K562 (cell line): Measurements from ENCODE around the gene LGI4. TPM values are rescaled to one million over a fixed set of nuclear protein-coding genes. Genes with fewer than 3 reads are reported as not detected.

Experiments used
- ATAC-seq: fragments of 200-7000 bp; cut with Tn5 transposase; 3 replicates; pipeline ENCODE4 v1.9.1; 2020; ENCODE audit warnings: moderate library complexity
- BruUV-seq: library from RNA; stranded (reverse); fragments of 400-500 nt; replicated peaks from 2 replicates; lab custom pipeline; 2021; lab: Mats Ljungman, UMichigan
- CTCF ChIA-PET: fragments of 300-600 bp; formaldehyde crosslinking; extraction: SDS; loops from one replicate; lab custom pipeline; 2021; ENCODE audit warnings: low intra/inter-chr PET ratio; lab: Yijun Ruan, JAX
- POLR2A ChIA-PET: fragments of 300-600, 350-650 bp; sonication (Branson Sonifier 250); formaldehyde crosslinking; extraction: SDS; loops from one replicate; lab custom pipeline; 2021; ENCODE audit warnings: antibody characterized with exemption, inconsistent platforms; lab: Yijun Ruan, JAX
- DNase-seq, 4 experiments: peaks; one replicate each; pipeline versions ENCODE4 v3.0.0 to v3.0.0-alpha.2; 2011 to 2018; ENCODE audit warnings: low spot score in 3 of 4, mixed read lengths in 3 of 4; ENCODE audit errors: extremely low read depth in 1 of 4
- FAIRE-seq: peaks from 2 replicates; lab custom pipeline; 2011; peaks lifted over from hg19 to GRCh38; lab: Jason Lieb, UNC
- H2AFZ ChIP-seq: 2 replicates; pipeline ENCODE4 v1.6.0; 2011; ENCODE audit warnings: low read depth, low read length, control low read depth, inconsistent platforms
- H3K27ac ChIP-seq: fragments of 200-600 bp; 3 replicates; pipeline ENCODE4 v1.8.0; 2011; ENCODE audit warnings: low read depth, mild to moderate bottlenecking, control low read depth, inconsistent platforms, low read length, moderate library complexity, mixed read lengths; ENCODE audit errors: extremely low read depth
- H3K27me3 ChIP-seq, 2 experiments: fragments of 300-600 bp in 1 of 2; 2 replicates in 1 of 2; 3 replicates in 1 of 2; pipeline versions ENCODE4 v1.6.0 to v1.8.0; 2011; ENCODE audit warnings: inconsistent platforms in 2 of 2, low read length in 2 of 2, mild to moderate bottlenecking in 1 of 2, mixed read lengths in 1 of 2, moderate library complexity in 1 of 2; ENCODE audit not compliant: control insufficient read depth in 2 of 2, insufficient read depth in 2 of 2
- H3K36me3 ChIP-seq: fragments of 300-600 bp; 3 replicates; pipeline ENCODE4 v1.8.0; 2011; ENCODE audit warnings: mild to moderate bottlenecking, low read length, inconsistent platforms; ENCODE audit not compliant: control insufficient read depth, insufficient read depth
- H3K4me1 ChIP-seq, 2 experiments: fragments of 200-600 bp in 1 of 2; replicated peaks in 1 of 2; 2 replicates in 1 of 2; 3 replicates in 1 of 2; pipeline versions ENCODE4 v1.5.1 to v1.8.0; 2011; ENCODE audit warnings: inconsistent platforms in 2 of 2, low read length in 2 of 2, mild to moderate bottlenecking in 1 of 2, mixed read lengths in 1 of 2, moderate library complexity in 1 of 2; ENCODE audit not compliant: control insufficient read depth in 2 of 2, insufficient read depth in 2 of 2
- H3K4me2 ChIP-seq: 2 replicates; pipeline ENCODE4 v1.6.1; 2011; ENCODE audit warnings: low read length, control low read depth, inconsistent platforms, mixed read lengths; ENCODE audit not compliant: insufficient read depth
- H3K4me3 ChIP-seq: fragments of 200-600 bp; sonication (generic), shearing (Covaris generic); 2 replicates; pipeline ENCODE4 v1.5.1; 2016; ENCODE audit warnings: control low read depth, inconsistent platforms
- H3K79me2 ChIP-seq: fragments of 200-600 bp; 3 replicates; pipeline ENCODE4 v1.8.0; 2011; ENCODE audit warnings: low read length, inconsistent platforms; ENCODE audit not compliant: control insufficient read depth, insufficient read depth
- H3K9ac ChIP-seq, 2 experiments: 2 replicates each; pipeline versions ENCODE4 v1.6.0 to v1.6.1; 2011; ENCODE audit warnings: low read depth in 2 of 2, low read length in 2 of 2, control low read depth in 1 of 2, inconsistent platforms in 1 of 2, mild to moderate bottlenecking in 1 of 2, mixed read lengths in 1 of 2; ENCODE audit not compliant: insufficient read depth in 1 of 2
- H3K9me1 ChIP-seq: one replicate; pipeline ENCODE4 v1.6.0; 2011; ENCODE audit warnings: inconsistent platforms, mild to moderate bottlenecking, low read length, moderate library complexity; ENCODE audit not compliant: control insufficient read depth, insufficient read depth
- H3K9me3 ChIP-seq: replicated peaks from 2 replicates; pipeline ENCODE4 v1.5.1; 2011; ENCODE audit warnings: low read depth, low read length, inconsistent platforms; ENCODE audit not compliant: control insufficient read depth, insufficient read depth
- H4K20me1 ChIP-seq: replicated peaks from 2 replicates; pipeline ENCODE4 v1.6.1; 2011; ENCODE audit warnings: low read length, inconsistent platforms, mixed read lengths; ENCODE audit not compliant: control insufficient read depth, insufficient read depth
- BCOR ChIP-seq: fragments of 450-650 bp; IDR thresholded peaks from 2 replicates; pipeline ENCODE4 v1.6.1; 2016
- CHD7 ChIP-seq: fragments of 200-600 bp; sonication (generic); IDR thresholded peaks from one replicate; pipeline ENCODE4 v1.6.1; 2012; ENCODE audit warnings: mild to moderate bottlenecking, low read depth, low read length, inconsistent platforms
- FOXP4 ChIP-seq: sonication (generic); formaldehyde crosslinking; IDR thresholded peaks from 2 replicates; pipeline ENCODE4 v1.8.0; 2022; ENCODE audit warnings: mild to moderate bottlenecking, missing genetic modification reagents, borderline replicate concordance
- MEF2D ChIP-seq: conservative IDR thresholded peaks from 2 replicates; pipeline ENCODE4 v1.6.1; 2016; ENCODE audit warnings: low read depth, missing genetic modification characterization, missing compliant biosample characterization
- WGBS: fragments of 100-300 bp; shearing (Covaris generic); methylation state at CpG from one replicate; pipeline ENCODE4 v1.1.6; 2016; ENCODE audit warnings: low coverage, mixed read lengths; ENCODE audit not compliant: insufficient coverage; ENCODE audit errors: missing lambda C conversion rate; 5-methylcytosine and 5-hydroxymethylcytosine counted together
- in situ Hi-C: fragments of 300-500 bp; cut with MboI; formaldehyde crosslinking; loops from 4 replicates; pipeline ENCODE4 v1.15.0; 2018; ENCODE audit warnings: inconsistent platforms, mixed read lengths
- intact Hi-C: fragments of 100-400 bp; cut with micrococcal nuclease; formaldehyde crosslinking; loops from 2 replicates; pipeline ENCODE4 v1.14.2; 2022
- polyA plus RNA-seq, 8 experiments: library from polyadenylated mRNA; depleted of rRNA in 4 of 8; stranded (reverse) in 5 of 8; unstranded in 3 of 8; fragments of >200 nt; fragmentation: Nextera tagmentation in 2 of 8; fragmentation: Illumina TruSeq in 1 of 8; extraction: Ambion mirVana in 2 of 8; extraction: Trizol in 1 of 8; gene quantifications; 2 replicates each; pipeline versions ENCODE4 v1.2.1 to v1.2.3, GENCODE V29; 2011 to 2014; ENCODE audit warnings: inconsistent platforms in 1 of 8, missing spikeins in 1 of 8
- total RNA-seq, 7 experiments: library from RNA; depleted of rRNA in 6 of 7; stranded (reverse); fragments of >200 nt in 6 of 7; fragmentation: Illumina TruSeq in 2 of 7; extraction: Trizol in 2 of 7; gene quantifications; 2 replicates each; pipeline versions ENCODE4 v1.2.1 to v1.2.3, GENCODE V29; 2011 to 2021; ENCODE audit warnings: low replicate concordance in 1 of 7

Gene LGI4
- total and polyA plus RNA-seq, 9 of the 15 experiments (the other 6 are each of a cell fraction or from before 2014, with no cell fraction given), result 0.14 to 0.30 (median 0.24) TPM; not detected in 4

GRCh38 chr19:35100588-35101533 lies 34.0 kb downstream of the LGI4 start:
- peak; percentile 13; the same call in 2 of the 3 replicates for ATAC-seq
- BruUV-seq, result no TSS peak
- Histone ChIP-seq H2AFZ (0 out of 2 replicates have a peak overlapping the region, but pooled peaks have one; percentile 2), H3K36me3 (no peaks in the 10 kb centered on the region), H3K4me1 (peaks cover under 1 to 34% of the 10 kb centered on the region in 2 experiments; a peak in 4 of 5 replicates), H3K9me1 (no peaks in the 10 kb centered on the region), H4K20me1 (no peaks in the 10 kb centered on the region), H3K9me3 (peaks cover 7% of the 10 kb centered on the region), H3K4me3 (no peak overlapping the region), H3K27ac (no peak overlapping the region), H3K4me2 (no peak overlapping the region), H3K27me3 (no peaks in the 10 kb centered on the region), H3K79me2 (no peaks in the 10 kb centered on the region), H3K9ac (no peak overlapping the region)
- CTCF ChIA-PET, result no interaction called here
- no peak for DNase-seq
- POLR2A ChIA-PET, result interaction anchor here (0.5 to 1.0 kb wide), 3 partner anchors 10 to 19 kb away, joined by 3 to 4 read pairs (median 3); no protein-coding TSS in a partner anchor
- TF ChIP-seq BCOR (peak; percentile 25; the same call in 1 of the 2 replicates), FOXP4 (CRISPR knock-in tag) (no peak), CHD7 (peak; percentile 89), MEF2D (tag) (no peak)
- intact Hi-C loops, result no loop called here
- 41% methylated on average over 15 of the region's 16 CpGs for whole genome bisulfite sequencing
- in situ Hi-C loops, result no loop called here
- FAIRE-seq, result peak; percentile 55
